Activated CD4-positive, alpha-beta T cell treated with anti-CD3 and anti-CD28 coated beads for 36 hours (primary cell): ENCODE data around the gene CDC20B. TPM values are rescaled to one million over a fixed set of nuclear protein-coding genes. Genes with fewer than 3 reads are reported as not detected.
A peak's percentile ranks its signal among the peaks of the same experiment; 100 is the strongest.

Source experiments
- ATAC-seq: fragments of 200-7000 bp; cut with Tn5 transposase; one replicate; pipeline ENCODE4 v1.10.0; 2021; ENCODE audit warnings: mild to moderate bottlenecking, moderate library complexity
- CTCF ChIA-PET: fragments of 350-600 bp; sonication (Branson Sonifier 250); formaldehyde crosslinking; loops from one replicate; lab custom pipeline; 2021; ENCODE audit warnings: antibody characterized with exemption; lab: Charles Lee
- POLR2A ChIA-PET: fragments of 350-600 bp; sonication (Branson Sonifier 250); formaldehyde crosslinking; loops from one replicate; lab custom pipeline; 2021; ENCODE audit warnings: antibody characterized with exemption, inconsistent platforms; lab: Charles Lee
- DNase-seq: peaks from one replicate; pipeline ENCODE4 v3.0.0-alpha.2; 2020
- H3K27ac Mint-ChIP-seq: one replicate; pipeline ENCODE4 v1.8.0; 2021; ENCODE audit warnings: mixed read lengths
- H3K27me3 Mint-ChIP-seq: one replicate; pipeline ENCODE4 v1.8.0; 2021; ENCODE audit warnings: mixed read lengths
- H3K36me3 Mint-ChIP-seq: one replicate; pipeline ENCODE4 v1.8.0; 2021; ENCODE audit warnings: low read depth, mixed read lengths
- H3K4me1 Mint-ChIP-seq: one replicate; pipeline ENCODE4 v1.8.0; 2021; ENCODE audit warnings: mixed read lengths
- H3K4me3 Mint-ChIP-seq: one replicate; pipeline ENCODE4 v1.8.0; 2021; ENCODE audit warnings: mild to moderate bottlenecking, moderate library complexity, mixed read lengths
- H3K9me3 Mint-ChIP-seq: one replicate; pipeline ENCODE4 v1.8.0; 2021; ENCODE audit warnings: low read depth, mixed read lengths
- intact Hi-C, 2 experiments: fragments of 100-400 bp; cut with DNase I in 1 of 2; cut with micrococcal nuclease in 1 of 2; formaldehyde crosslinking; loops; one replicate each; pipeline versions ENCODE4 v1.14.2 to v1.15.1; 2022 to 2024; cut with DNase I, micrococcal nuclease
- total RNA-seq, 2 experiments: library from RNA; stranded (reverse); gene quantifications; one replicate each; pipeline ENCODE4 v1.2.3, GENCODE V29; 2021

CDC20B gene
- total RNA-seq, 2 experiments from 2014 or later, result not detected

DNA sequence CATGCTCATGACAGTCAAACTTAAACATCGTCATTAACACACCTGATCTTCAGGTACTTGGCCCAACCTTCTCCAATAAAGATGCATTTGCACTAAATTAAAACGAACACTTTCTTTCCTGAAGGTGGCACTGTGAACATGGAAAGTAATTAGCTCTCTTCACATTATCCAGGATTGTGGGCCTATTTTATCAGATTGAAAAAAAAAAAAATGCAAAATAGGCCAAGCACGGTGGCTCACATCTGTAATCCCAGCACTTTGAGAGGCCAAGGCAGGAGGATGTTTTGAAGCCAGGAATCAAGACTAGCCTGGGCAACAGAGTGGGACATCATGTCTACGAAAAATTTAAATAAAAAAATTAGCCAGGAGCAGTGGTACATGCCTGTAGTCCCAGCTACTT is 14.4 kb upstream of the CDC20B start:
- Mint-ChIP-seq H3K9me3 (no peaks in the 10 kb centered on the region), H3K27ac (no peak overlapping the region), H3K4me1 (no peaks in the 10 kb centered on the region), H3K4me3 (no peak overlapping the region), H3K27me3 (peaks cover 49% of the 10 kb centered on the region), H3K36me3 (no peaks in the 10 kb centered on the region)
- POLR2A ChIA-PET, result no interaction called here
- no peak for DNase-seq
- intact Hi-C loops, result loop anchor here in 1 of 2 experiments (5.0 kb wide), 1 partner anchor 505 kb away; no protein-coding TSS in a partner anchor
- no peak for ATAC-seq
- CTCF ChIA-PET, result interaction anchor here (0.6 to 1.5 kb wide), 4 partner anchors 12 to 523 kb away, joined by 3 to 4 read pairs (median 4); no protein-coding TSS in a partner anchor

DNA sequence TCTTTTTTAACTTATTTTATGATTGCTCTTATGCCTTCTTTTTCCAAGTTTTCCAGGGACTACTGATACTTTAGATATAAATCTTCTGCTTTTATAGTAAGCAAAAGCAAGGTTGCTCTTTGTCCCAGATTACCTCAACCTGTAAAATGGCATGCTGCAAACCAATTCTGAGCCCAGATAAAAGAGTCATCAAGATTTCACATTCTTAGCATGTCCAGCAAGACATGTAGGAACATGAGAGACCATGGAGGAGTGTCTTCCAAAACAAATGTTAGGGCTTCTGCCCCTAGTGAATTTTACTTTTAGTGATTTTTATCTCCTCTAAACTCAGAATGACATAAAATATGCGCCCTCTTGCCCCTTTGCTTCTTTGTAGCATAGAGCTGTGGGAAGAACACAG is 7.0 kb upstream of the CDC20B start:
- intact Hi-C loops, result no loop called here
- no peaks in the 10 kb centered on the region for H3K9me3 Mint-ChIP-seq
- H3K4me1 Mint-ChIP-seq, result peaks cover 17% of the 10 kb centered on the region
- peaks cover 59% of the 10 kb centered on the region for H3K27me3 Mint-ChIP-seq
- no peaks in the 10 kb centered on the region for H3K36me3 Mint-ChIP-seq
- no peak overlapping the region for H3K27ac Mint-ChIP-seq
- CTCF ChIA-PET, result interaction anchor here (1.2 to 1.4 kb wide), 2 partner anchors 9 to 79 kb away, joined by 3 read pairs; no protein-coding TSS in a partner anchor
- H3K4me3 Mint-ChIP-seq, result no peak overlapping the region
- ATAC-seq, result no peak
- POLR2A ChIA-PET, result no interaction called here
- DNase-seq, result no peak

DNA sequence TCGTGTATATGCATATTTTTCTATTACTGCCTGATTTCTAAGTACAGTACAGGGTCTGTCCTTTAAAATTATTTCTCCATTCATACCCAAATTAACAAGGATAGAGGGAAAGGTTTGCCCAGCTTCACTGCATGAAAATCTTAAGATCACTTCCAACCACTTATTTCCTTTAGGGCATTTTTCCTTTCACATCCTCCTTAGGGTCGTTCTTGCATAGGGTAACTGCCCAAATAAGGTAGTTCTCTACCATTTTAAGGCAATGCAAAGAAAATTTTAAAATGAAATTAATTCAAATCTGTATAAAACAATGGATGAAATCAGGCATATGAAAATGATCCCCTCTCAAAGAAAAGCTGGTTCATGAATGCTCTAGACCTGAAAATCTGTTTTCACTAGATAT is 4.1 kb upstream of the CDC20B start:
- peak overlapping the region; percentile 50 for H3K4me3 Mint-ChIP-seq
- H3K36me3 Mint-ChIP-seq, result no peaks in the 10 kb centered on the region
- H3K4me1 Mint-ChIP-seq, result peaks cover 37% of the 10 kb centered on the region
- no peak overlapping the region for H3K27ac Mint-ChIP-seq
- peaks cover 70% of the 10 kb centered on the region for H3K27me3 Mint-ChIP-seq
- ATAC-seq, result no peak
- H3K9me3 Mint-ChIP-seq, result no peaks in the 10 kb centered on the region
- ChIA-PET CTCF (interaction anchor here (0.6 to 1.8 kb wide), 4 partner anchors 46 to 1025 kb away, joined by 3 to 6 read pairs (median 4); no protein-coding TSS in a partner anchor), POLR2A (no interaction called here)
- intact Hi-C loops, result no loop called here
- no peak for DNase-seq

DNA sequence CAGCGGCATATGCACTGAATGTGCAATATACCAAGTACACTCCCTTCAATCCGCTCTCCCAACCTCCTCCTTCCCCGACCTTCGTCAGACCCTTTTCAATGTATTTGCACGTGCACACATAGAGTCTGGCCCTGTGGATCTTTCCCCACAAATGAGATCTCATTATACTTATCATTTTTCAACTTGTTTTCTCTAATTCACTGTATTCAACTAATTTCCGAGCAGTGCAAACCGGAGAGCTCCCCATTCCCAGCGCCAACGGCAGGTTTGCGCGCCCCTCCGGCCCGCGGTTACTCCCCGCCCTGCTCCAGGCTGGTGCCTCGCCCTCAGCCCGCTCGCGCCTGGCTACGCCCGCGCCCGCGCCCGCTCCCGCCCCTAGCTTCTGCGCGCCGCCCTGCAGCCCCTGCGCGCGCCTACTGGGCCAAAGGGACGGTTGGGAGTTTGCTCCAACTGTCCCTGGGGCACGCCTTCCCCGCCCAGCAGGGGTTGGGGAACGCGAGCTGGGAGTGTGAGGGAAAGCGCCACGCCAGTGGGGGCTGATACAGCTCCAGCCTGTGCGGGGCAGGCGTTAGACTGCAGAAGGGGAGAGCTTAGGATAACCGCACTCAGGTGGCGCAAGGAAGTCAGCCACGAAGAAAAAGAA is 3.3 kb upstream of the CDC20B start:
- peak overlapping the region; percentile 50 for H3K4me3 Mint-ChIP-seq
- ChIA-PET CTCF (interaction anchor here (0.6 to 1.8 kb wide), 7 partner anchors 17 to 659 kb away, joined by 3 to 6 read pairs (median 4); partner anchors contain the start of gene GPX8), POLR2A (interaction anchor here (0.7 kb wide), 1 partner anchor 57 kb away, joined by 8 read pairs; the partner anchor contains the start of gene CCNO)
- H3K36me3 Mint-ChIP-seq, result no peaks in the 10 kb centered on the region
- H3K4me1 Mint-ChIP-seq, result peaks cover 37% of the 10 kb centered on the region
- DNase-seq (peak; percentile 57), ATAC-seq (peak; percentile 38)
- H3K27ac Mint-ChIP-seq, result peak overlapping the region; percentile 59
- intact Hi-C loops, result no loop called here
- H3K9me3 Mint-ChIP-seq, result no peaks in the 10 kb centered on the region
- peaks cover 66% of the 10 kb centered on the region for H3K27me3 Mint-ChIP-seq

DNA sequence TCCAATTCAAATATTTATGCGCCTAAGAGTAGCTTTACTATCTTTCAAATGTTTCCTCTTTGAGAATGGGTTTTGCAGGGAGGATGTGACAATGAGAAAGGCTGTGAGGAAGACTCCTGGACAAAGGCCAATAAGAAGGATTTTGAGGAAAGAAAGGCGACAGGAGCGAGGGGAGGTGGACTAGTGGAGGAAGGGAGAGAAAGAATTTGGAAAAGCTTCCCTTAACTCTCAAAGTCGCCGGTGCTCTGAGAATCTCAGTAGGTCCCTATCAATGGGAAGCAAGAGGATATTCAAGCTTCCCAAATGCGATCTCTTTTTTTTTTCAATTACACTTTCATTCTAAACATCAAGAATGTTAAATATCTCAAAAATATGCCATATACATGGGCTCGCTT is 2.8 kb upstream of the CDC20B start:
- H3K36me3 Mint-ChIP-seq, result no peaks in the 10 kb centered on the region
- ChIA-PET POLR2A (interaction anchor here (0.7 kb wide), 1 partner anchor 57 kb away, joined by 8 read pairs; the partner anchor contains the start of gene CCNO), CTCF (interaction anchor here (0.6 to 1.8 kb wide), 6 partner anchors 16 to 659 kb away, joined by 3 to 6 read pairs (median 4); partner anchors contain the start of gene GPX8)
- peak overlapping the region; percentile 50 for H3K4me3 Mint-ChIP-seq
- peaks cover 63% of the 10 kb centered on the region for H3K27me3 Mint-ChIP-seq
- intact Hi-C loops, result no loop called here
- peaks cover 37% of the 10 kb centered on the region for H3K4me1 Mint-ChIP-seq
- no peak for ATAC-seq
- H3K9me3 Mint-ChIP-seq, result no peaks in the 10 kb centered on the region
- no peak for DNase-seq
- H3K27ac Mint-ChIP-seq, result peak overlapping the region; percentile 59

DNA sequence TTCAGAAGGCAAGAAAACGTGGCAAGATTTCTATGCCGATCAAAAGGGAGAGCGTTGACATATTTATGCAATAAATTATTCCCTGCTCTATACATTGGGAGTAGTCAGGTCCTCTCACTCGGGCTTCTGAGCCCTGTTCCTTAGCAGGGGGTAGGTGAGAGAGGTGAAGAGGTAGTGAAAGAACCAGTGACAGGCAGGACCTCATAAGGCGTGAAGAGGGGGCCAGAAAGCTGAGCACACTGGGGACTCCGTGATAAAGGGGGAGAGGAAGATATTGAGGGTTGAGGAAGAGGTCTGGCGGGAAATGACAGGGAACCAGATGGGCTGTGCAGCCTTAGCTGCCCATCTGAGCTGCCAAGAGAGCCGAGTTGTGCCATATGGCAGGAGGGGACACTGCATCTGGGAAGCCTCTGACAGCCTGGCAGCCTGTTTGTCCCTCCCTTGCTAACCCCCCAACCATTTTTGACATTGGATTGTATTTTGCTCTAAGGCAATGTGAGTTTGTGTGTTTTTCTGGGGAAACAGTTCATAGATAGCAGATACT is 782 bp upstream of the CDC20B start:
- ATAC-seq, result peak; percentile 4
- no peaks in the 10 kb centered on the region for H3K36me3 Mint-ChIP-seq
- intact Hi-C loops, result loop anchor here (1.0 to 5.0 kb wide), 11 partner anchors 51 to 863 kb away; partner anchors contain the start of genes ARL15 (in 1 of the 2), CCNO (in 1 of the 2), MCIDAS (in 1 of the 2) and SLC38A9 (in 1 of the 2)
- no peaks in the 10 kb centered on the region for H3K9me3 Mint-ChIP-seq
- no peak overlapping the region for H3K27ac Mint-ChIP-seq
- H3K4me3 Mint-ChIP-seq, result peak overlapping the region; percentile 61
- ChIA-PET CTCF (interaction anchor here (0.8 to 1.4 kb wide), 4 partner anchors 15 to 518 kb away, joined by 3 to 6 read pairs (median 4); no protein-coding TSS in a partner anchor), POLR2A (interaction anchor here (0.6 kb wide), 1 partner anchor 14 kb away, joined by 3 read pairs; the partner anchor contains the start of gene GPX8)
- peak; percentile 9 for DNase-seq
- H3K27me3 Mint-ChIP-seq, result peaks cover 63% of the 10 kb centered on the region
- peaks cover 41% of the 10 kb centered on the region for H3K4me1 Mint-ChIP-seq

DNA sequence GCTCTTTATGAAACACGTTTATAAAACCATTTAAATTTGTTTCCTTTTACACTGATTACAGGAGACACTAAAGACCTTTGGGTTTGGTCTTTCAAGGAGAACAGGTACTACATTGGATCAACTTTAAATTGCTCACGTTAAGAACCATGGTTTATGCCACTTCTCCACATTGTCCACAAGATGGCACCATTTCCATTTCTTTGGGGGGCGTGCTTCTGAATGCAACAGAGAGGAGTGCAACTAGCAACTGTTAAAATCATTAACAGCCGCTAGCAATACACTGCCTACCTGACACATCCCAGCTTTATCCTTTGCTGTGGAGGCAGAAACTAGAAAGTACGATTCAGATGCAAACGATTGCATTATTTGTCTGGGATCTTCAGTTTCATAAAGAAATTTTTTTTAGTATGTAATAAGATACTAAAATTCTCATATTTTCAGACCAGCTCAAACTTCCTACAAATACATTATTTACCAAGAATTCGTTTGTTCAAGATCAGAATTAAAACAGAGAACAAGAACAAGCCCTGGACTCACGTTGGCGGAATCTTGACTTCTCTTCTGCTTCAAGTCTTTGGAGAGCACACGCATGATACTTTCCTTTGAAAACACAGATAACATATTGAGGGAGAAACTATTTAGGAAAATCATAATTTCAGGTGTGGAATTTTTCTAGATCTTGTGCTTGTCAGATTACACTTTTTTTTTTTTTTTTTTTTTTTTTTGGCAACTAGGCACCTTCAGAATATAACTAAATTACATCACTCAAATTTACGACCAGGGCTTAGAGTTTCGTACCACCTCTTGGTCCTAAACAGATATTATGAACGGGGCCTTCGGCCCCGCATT is 702 bp downstream of the CDC20B start:
- ATAC-seq (peak; percentile 71), DNase-seq (peak; percentile 73)
- peaks cover 37% of the 10 kb centered on the region for H3K4me1 Mint-ChIP-seq
- intact Hi-C loops, result loop anchor here (1.0 to 5.0 kb wide), 7 partner anchors 53 to 805 kb away; partner anchors contain the start of genes DHX29 (in 1 of the 2) and MTREX (in 1 of the 2)
- ChIA-PET POLR2A (no interaction called here), CTCF (interaction anchor here (0.6 to 3.1 kb wide), 13 partner anchors 10 to 950 kb away, joined by 3 to 14 read pairs (median 4); partner anchors contain the start of gene CCNO)
- no peak overlapping the region for H3K27ac Mint-ChIP-seq
- H3K4me3 Mint-ChIP-seq, result peak overlapping the region; percentile 75
- peaks cover 58% of the 10 kb centered on the region for H3K27me3 Mint-ChIP-seq
- H3K36me3 Mint-ChIP-seq, result no peaks in the 10 kb centered on the region
- H3K9me3 Mint-ChIP-seq, result no peaks in the 10 kb centered on the region

DNA sequence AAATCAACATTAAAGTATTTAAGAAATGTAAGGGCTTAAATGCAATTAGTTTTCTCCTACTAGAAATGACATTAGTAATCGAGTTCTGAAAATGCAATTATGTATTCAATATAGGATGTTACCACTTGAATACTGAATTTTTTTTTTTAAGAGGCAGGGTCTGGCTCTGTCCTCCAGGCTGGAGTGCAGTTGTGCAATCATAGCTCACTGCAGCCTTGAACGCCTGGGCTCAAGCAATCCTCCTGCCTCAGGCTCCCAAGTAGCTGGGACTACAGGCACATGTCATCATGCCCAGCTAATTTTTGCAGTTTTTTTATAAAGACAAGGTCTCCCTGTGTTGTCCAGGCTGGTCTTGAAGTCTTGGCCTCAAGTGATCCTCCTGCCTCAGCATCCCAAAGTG is 1.5 kb downstream of the CDC20B start:
- Mint-ChIP-seq H3K36me3 (no peaks in the 10 kb centered on the region), H3K4me1 (peaks cover 34% of the 10 kb centered on the region), H3K4me3 (no peak overlapping the region), H3K27me3 (peaks cover 56% of the 10 kb centered on the region), H3K27ac (no peak overlapping the region), H3K9me3 (no peaks in the 10 kb centered on the region)
- CTCF ChIA-PET, result interaction anchor here (0.7 to 3.1 kb wide), 13 partner anchors 9 to 580 kb away, joined by 3 to 14 read pairs (median 4); partner anchors contain the start of gene GPX8
- intact Hi-C loops, result loop anchor here in 1 of 2 experiments (5.0 kb wide), 3 partner anchors 251 to 806 kb away; no protein-coding TSS in a partner anchor
- no peak for ATAC-seq
- no peak for DNase-seq
- POLR2A ChIA-PET, result no interaction called here

DNA sequence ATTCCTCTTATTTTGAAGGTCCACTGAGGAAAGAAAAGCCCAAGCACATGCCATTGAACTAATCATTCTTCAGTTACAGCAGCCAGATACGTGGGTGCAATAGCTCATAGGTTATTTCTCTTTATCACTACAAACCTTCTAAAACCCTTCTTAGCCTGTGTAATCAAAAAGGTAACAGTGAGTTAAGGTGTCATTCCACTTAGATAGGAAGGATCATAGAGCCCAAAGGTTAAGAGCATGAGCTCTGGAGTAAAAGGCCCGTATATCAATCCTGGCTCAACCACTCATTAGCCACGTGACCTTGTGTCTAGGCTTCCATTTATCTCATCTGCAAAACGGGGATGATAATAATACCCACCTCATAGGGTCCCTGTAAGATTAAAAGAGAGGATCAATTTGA is 10.3 kb downstream of the CDC20B start:
- Mint-ChIP-seq H3K27ac (no peak overlapping the region), H3K9me3 (no peaks in the 10 kb centered on the region), H3K36me3 (no peaks in the 10 kb centered on the region), H3K4me3 (no peak overlapping the region), H3K4me1 (no peaks in the 10 kb centered on the region), H3K27me3 (peaks cover 45% of the 10 kb centered on the region)
- POLR2A ChIA-PET, result no interaction called here
- CTCF ChIA-PET, result interaction anchor here (0.6 to 2.8 kb wide), 5 partner anchors 9 to 256 kb away, joined by 3 to 16 read pairs (median 6); partner anchors contain the start of gene CDC20B
- DNase-seq, result no peak
- ATAC-seq, result no peak
- intact Hi-C loops, result no loop called here

DNA sequence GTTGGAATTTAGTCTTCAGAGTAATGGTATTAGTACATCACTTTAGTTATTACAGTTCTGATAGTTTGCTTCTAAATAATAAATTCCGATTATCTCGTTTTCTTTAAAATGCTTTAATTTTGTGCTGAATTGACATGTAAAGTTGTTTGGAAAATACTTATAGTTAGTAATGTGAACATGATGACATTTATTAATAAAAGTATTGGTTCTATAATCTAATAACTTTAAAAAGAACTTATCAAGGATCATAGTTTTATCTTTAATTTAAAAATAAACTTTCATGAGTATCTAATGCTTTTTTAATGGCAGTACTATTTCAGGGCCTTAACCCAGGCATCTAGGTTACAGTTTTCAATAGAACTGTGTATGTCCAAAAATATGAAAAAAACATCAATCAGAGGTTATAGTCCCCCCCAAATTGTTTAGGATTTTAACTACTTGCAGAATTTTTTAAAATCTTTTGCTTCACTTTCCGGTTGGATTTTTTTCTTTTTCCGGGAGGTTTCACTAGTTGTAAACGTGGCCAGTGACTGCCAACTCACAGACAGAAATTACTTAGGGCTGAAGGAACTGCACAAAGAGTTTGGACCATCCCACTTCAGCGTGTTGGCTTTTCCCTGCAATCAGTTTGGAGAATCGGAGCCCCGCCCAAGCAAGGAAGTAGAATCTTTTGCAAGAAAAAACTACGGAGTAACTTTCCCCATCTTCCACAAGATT is 12.3 kb downstream of the CDC20B start:
- Mint-ChIP-seq H3K4me1 (no peaks in the 10 kb centered on the region), H3K27ac (no peak overlapping the region), H3K9me3 (no peaks in the 10 kb centered on the region), H3K27me3 (peaks cover 38% of the 10 kb centered on the region), H3K4me3 (no peak overlapping the region), H3K36me3 (no peaks in the 10 kb centered on the region)
- ChIA-PET POLR2A (interaction anchor here (0.7 kb wide), 1 partner anchor 13 kb away, joined by 3 read pairs; no protein-coding TSS in a partner anchor), CTCF (interaction anchor here (0.6 to 2.8 kb wide), 18 partner anchors 10 to 644 kb away, joined by 3 to 67 read pairs (median 4); partner anchors contain the start of genes CDC20B and SNX18)
- no peak for ATAC-seq
- no peak for DNase-seq
- intact Hi-C loops, result no loop called here
